Mesendoderm (in vitro differentiated cells): Measurements from ENCODE around the gene WAC.

Experiments used
- DNase-seq: peaks from one replicate; pipeline ENCODE4 v3.0.0; 2013
- H2AK5ac ChIP-seq: 2 replicates; pipeline ENCODE4 v1.6.1; 2013; ENCODE audit warnings: low read length, inconsistent platforms
- H2BK120ac ChIP-seq: 2 replicates; pipeline ENCODE4 v1.6.1; 2013; ENCODE audit warnings: low read depth, mild to moderate bottlenecking, low read length, moderate library complexity, mixed read lengths
- H2BK15ac ChIP-seq: replicated peaks from 2 replicates; pipeline ENCODE4 v1.6.1; 2013; ENCODE audit warnings: low read depth, mild to moderate bottlenecking, moderate library complexity
- H2BK5ac ChIP-seq: 2 replicates; pipeline ENCODE4 v1.6.1; 2013; ENCODE audit warnings: low read length, inconsistent platforms
- H3K18ac ChIP-seq: 2 replicates; pipeline ENCODE4 v1.6.1; 2013; ENCODE audit warnings: mild to moderate bottlenecking, low read length, mixed read lengths
- H3K23ac ChIP-seq: one replicate; pipeline ENCODE4 v1.6.1; 2013; ENCODE audit warnings: low read length
- H3K27ac ChIP-seq: 2 replicates; pipeline ENCODE4 v1.5.1; 2013; ENCODE audit warnings: low read depth, mild to moderate bottlenecking, inconsistent platforms, low read length, moderate library complexity
- H3K27me3 ChIP-seq: 2 replicates; pipeline ENCODE4 v1.6.1; 2013; ENCODE audit warnings: low read length, control low read depth, mild to moderate bottlenecking, inconsistent platforms; ENCODE audit not compliant: insufficient read depth, poor library complexity
- H3K36me3 ChIP-seq: 2 replicates; pipeline ENCODE4 v1.6.1; 2013; ENCODE audit warnings: low read length, inconsistent platforms; ENCODE audit not compliant: control insufficient read depth, insufficient read depth
- H3K4ac ChIP-seq: one replicate; pipeline ENCODE4 v1.6.1; 2013; ENCODE audit warnings: low read depth, mild to moderate bottlenecking, low read length, moderate library complexity
- H3K4me1 ChIP-seq: 2 replicates; pipeline ENCODE4 v1.6.1; 2013; ENCODE audit warnings: low read depth, low read length, inconsistent platforms; ENCODE audit not compliant: control insufficient read depth
- H3K4me2 ChIP-seq: 2 replicates; pipeline ENCODE4 v1.6.1; 2013; ENCODE audit warnings: low read length
- H3K4me3 ChIP-seq: 2 replicates; pipeline ENCODE4 v1.5.1; 2013; ENCODE audit warnings: mild to moderate bottlenecking, low read length
- H3K56ac ChIP-seq: one replicate; pipeline ENCODE4 v1.6.1; 2013; ENCODE audit warnings: low read length
- H3K79me1 ChIP-seq: 2 replicates; pipeline ENCODE4 v1.6.1; 2013; ENCODE audit warnings: low read length, inconsistent platforms
- H3K79me2 ChIP-seq: 2 replicates; pipeline ENCODE4 v1.6.1; 2013; ENCODE audit warnings: mild to moderate bottlenecking, low read length; ENCODE audit not compliant: control insufficient read depth, insufficient read depth
- H3K9ac ChIP-seq: 2 replicates; pipeline ENCODE4 v1.6.1; 2013; ENCODE audit warnings: low read length, inconsistent platforms
- H4K5ac ChIP-seq: one replicate; pipeline ENCODE4 v1.6.1; 2013; ENCODE audit warnings: low read length
- H4K8ac ChIP-seq: one replicate; pipeline ENCODE4 v1.6.1; 2013; ENCODE audit warnings: low read depth, mild to moderate bottlenecking, control low read depth, low read length, moderate library complexity
- WGBS: extraction: QIAGEN DNeasy Blood & Tissue Kit; methylation state at CpG from one replicate; pipeline ENCODE4 v1.1.7; 2013; ENCODE audit warnings: low lambda C conversion rate, missing lambda C conversion rate; ENCODE audit not compliant: insufficient coverage; ENCODE audit errors: extremely low coverage; 5-methylcytosine and 5-hydroxymethylcytosine counted together

The WAC gene

GRCh38 chr10:28545967-28546644 is 13.2 kb downstream of the WAC start:
- Histone ChIP-seq H4K8ac (no peak overlapping the region), H3K4ac (no peak overlapping the region), H3K9ac (no peak overlapping the region), H3K56ac (no peak overlapping the region), H3K79me2 (peaks cover 70% of the 10 kb centered on the region), H3K36me3 (peaks cover 5% of the 10 kb centered on the region), H2BK120ac (no peak overlapping the region), H2AK5ac (no peak overlapping the region), H3K4me2 (no peak overlapping the region), H3K27me3 (no peaks in the 10 kb centered on the region), H3K4me3 (no peak overlapping the region), H3K23ac (no peak overlapping the region), H3K79me1 (peaks cover 7% of the 10 kb centered on the region), H3K27ac (no peak overlapping the region), H3K18ac (no peak overlapping the region), H4K5ac (no peak overlapping the region), H2BK5ac (no peak overlapping the region), H2BK15ac (no peak overlapping the region), H3K4me1 (no peaks in the 10 kb centered on the region)
- DNase-seq: no peak
- WGBS: no CpG with 5 or more reads among the region's 4 CpGs

- no peaks in the 10 kb centered on the region for H3K27me3 ChIP-seq
- no peaks in the 10 kb centered on the region for H3K36me3 ChIP-seq
- no peak overlapping the region for H3K4me3 ChIP-seq
- H3K79me1 ChIP-seq: no peaks in the 10 kb centered on the region
- no peak overlapping the region for H3K27ac ChIP-seq
- no peak for DNase-seq
- H3K4ac ChIP-seq: no peak overlapping the region
- H4K8ac ChIP-seq: no peak overlapping the region
- WGBS: no CpG with 5 or more reads among the region's 2 CpGs
- no peaks in the 10 kb centered on the region for H3K4me1 ChIP-seq
- H4K5ac ChIP-seq: no peak overlapping the region
- H2BK5ac ChIP-seq: no peak overlapping the region
- H3K18ac ChIP-seq: no peak overlapping the region
- H3K79me2 ChIP-seq: peaks cover 69% of the 10 kb centered on the region
- H3K23ac ChIP-seq: no peak overlapping the region
- H2BK15ac ChIP-seq: no peak overlapping the region
- H2AK5ac ChIP-seq: no peak overlapping the region
- H3K9ac ChIP-seq: no peak overlapping the region
- H3K56ac ChIP-seq: no peak overlapping the region
- H2BK120ac ChIP-seq: no peak overlapping the region
- no peak overlapping the region for H3K4me2 ChIP-seq
Measured at GRCh38 chr10:28548781-28549498, 16.0 kb downstream of the WAC start.

DNA sequence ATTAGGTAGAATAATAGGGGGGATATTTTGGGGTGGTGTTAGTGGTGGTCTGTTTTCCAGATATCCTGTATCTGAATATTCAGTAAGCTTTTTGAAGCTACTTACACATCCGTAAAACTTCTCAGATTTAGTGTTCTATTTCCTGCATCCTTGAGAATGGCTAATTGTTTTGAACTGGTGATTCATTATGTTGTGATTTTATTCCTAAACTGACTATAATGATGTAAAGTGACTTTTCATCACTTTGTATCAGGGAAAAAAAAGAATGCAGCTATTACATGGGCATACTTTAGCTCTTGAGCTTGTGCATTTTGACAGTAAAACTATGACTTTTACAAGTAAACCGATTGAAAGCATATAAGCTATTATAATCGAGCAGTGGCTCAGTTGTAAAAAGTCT is 18.2 kb downstream of the WAC start:
- Histone ChIP-seq H4K5ac (no peak overlapping the region), H2BK5ac (no peak overlapping the region), H3K56ac (no peak overlapping the region), H3K4me3 (no peak overlapping the region), H3K27me3 (no peaks in the 10 kb centered on the region), H3K36me3 (no peaks in the 10 kb centered on the region), H3K79me2 (peaks cover 75% of the 10 kb centered on the region), H3K18ac (no peak overlapping the region), H3K9ac (no peak overlapping the region), H3K4me1 (peaks cover 2% of the 10 kb centered on the region), H3K4ac (no peak overlapping the region), H2BK120ac (no peak overlapping the region), H3K4me2 (no peak overlapping the region), H2BK15ac (no peak overlapping the region), H4K8ac (no peak overlapping the region), H3K27ac (no peak overlapping the region), H3K23ac (no peak overlapping the region), H3K79me1 (no peaks in the 10 kb centered on the region), H2AK5ac (no peak overlapping the region)
- no peak for DNase-seq
- no CpG with 5 or more reads among the region's 3 CpGs for WGBS

DNA sequence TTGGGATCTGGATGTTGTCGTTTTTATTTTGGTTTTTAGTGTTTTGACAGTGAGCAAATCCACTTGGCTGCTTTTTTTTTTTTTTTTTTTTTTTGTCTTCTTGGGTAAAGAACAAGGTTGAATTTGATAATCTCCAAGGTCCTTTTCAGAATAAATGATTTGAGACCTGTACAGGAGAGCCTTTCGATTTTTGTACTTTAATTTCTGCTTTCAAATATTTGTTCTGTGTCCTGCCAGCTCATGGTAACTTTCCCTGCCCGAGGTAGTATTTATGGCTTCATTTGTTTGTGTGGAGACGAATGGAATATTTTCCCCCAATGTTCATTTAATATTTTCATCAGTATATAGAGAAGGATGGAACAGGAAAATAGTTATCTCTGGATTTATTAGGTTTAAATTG is 19.9 kb downstream of the WAC start:
- H3K4ac ChIP-seq: no peak overlapping the region
- H3K79me1 ChIP-seq: peaks cover 2% of the 10 kb centered on the region
- no CpG with 5 or more reads among the region's 4 CpGs for WGBS
- DNase-seq: no peak
- no peak overlapping the region for H2BK120ac ChIP-seq
- H3K79me2 ChIP-seq: peaks cover 81% of the 10 kb centered on the region
- no peak overlapping the region for H2BK15ac ChIP-seq
- peaks cover 2% of the 10 kb centered on the region for H3K4me1 ChIP-seq
- H3K27me3 ChIP-seq: no peaks in the 10 kb centered on the region
- no peak overlapping the region for H3K4me3 ChIP-seq
- H3K56ac ChIP-seq: no peak overlapping the region
- H3K23ac ChIP-seq: no peak overlapping the region
- H3K36me3 ChIP-seq: no peaks in the 10 kb centered on the region
- H4K5ac ChIP-seq: no peak overlapping the region
- H2AK5ac ChIP-seq: no peak overlapping the region
- no peak overlapping the region for H2BK5ac ChIP-seq
- H3K4me2 ChIP-seq: no peak overlapping the region
- no peak overlapping the region for H3K9ac ChIP-seq
- H3K18ac ChIP-seq: no peak overlapping the region
- peak overlapping the region; percentile 28 for H4K8ac ChIP-seq
- no peak overlapping the region for H3K27ac ChIP-seq

DNA sequence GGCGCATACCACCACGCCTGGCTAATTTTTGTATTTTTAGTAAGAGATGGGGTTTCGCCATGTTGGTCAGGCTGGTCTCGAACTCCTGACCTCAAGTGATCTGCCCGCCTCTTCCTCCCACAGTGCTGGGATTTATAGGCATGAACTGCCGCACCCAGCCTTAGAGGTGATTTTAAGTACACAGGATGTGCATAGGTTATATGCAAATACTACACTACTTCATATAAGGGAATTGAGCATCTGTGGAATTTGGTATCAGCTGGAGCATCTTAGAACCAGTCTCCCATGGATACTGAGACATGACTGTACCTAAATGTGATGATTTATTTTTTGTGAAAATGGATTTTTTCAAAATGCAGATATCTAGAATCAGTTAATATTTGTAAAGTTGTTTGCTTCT is 21.1 kb downstream of the WAC start:
- no peak overlapping the region for H3K9ac ChIP-seq
- no peak overlapping the region for H2BK5ac ChIP-seq
- H3K36me3 ChIP-seq: no peaks in the 10 kb centered on the region
- no peak overlapping the region for H2AK5ac ChIP-seq
- peaks cover 7% of the 10 kb centered on the region for H3K4me1 ChIP-seq
- H3K79me1 ChIP-seq: peaks cover 2% of the 10 kb centered on the region
- H3K4ac ChIP-seq: no peak overlapping the region
- no peak overlapping the region for H3K4me3 ChIP-seq
- DNase-seq: no peak
- no peak overlapping the region for H3K4me2 ChIP-seq
- no peak overlapping the region for H3K23ac ChIP-seq
- H4K5ac ChIP-seq: no peak overlapping the region
- no peaks in the 10 kb centered on the region for H3K27me3 ChIP-seq
- no peak overlapping the region for H4K8ac ChIP-seq
- H3K79me2 ChIP-seq: peaks cover 81% of the 10 kb centered on the region
- H2BK15ac ChIP-seq: no peak overlapping the region
- no peak overlapping the region for H3K27ac ChIP-seq
- no peak overlapping the region for H2BK120ac ChIP-seq
- no peak overlapping the region for H3K56ac ChIP-seq
- H3K18ac ChIP-seq: no peak overlapping the region
- WGBS: no CpG with 5 or more reads among the region's 6 CpGs
